ENCODE measurements around the gene HDLBP. TPM values are rescaled to one million over a fixed set of nuclear protein-coding genes. Genes with fewer than 3 reads are reported as not detected.

HDLBP gene
- total RNA-seq, 2 experiments from 2014 or later = 170 to 176 TPM

- Histone ChIP-seq H3K9me3 (ENCODE audit: low read length) (no peaks in the 10 kb centered on the region), H3K79me2 (ENCODE audit: insufficient read depth, low read depth, low read length) (no peaks in the 10 kb centered on the region), H3K4me1 (ENCODE audit: insufficient read depth, low read length, poor library complexity, severe bottlenecking) (no peaks in the 10 kb centered on the region), H3K27ac (ENCODE audit: low read depth, low read length, poor library complexity, severe bottlenecking) (no peak overlapping the region), H4K20me1 (ENCODE audit: insufficient read depth, low read length) (no peaks in the 10 kb centered on the region), H2AFZ (ENCODE audit: low read length) (no peak overlapping the region), H3K36me3 (ENCODE audit: insufficient read depth, low read length) (peaks cover 83% of the 10 kb centered on the region), H3K4me3 (ENCODE audit: low read depth, low read length, poor library complexity, severe bottlenecking) (no peak overlapping the region), H3K4me2 (ENCODE audit: low read length) (no peak overlapping the region), H3K9me2 (ENCODE audit: insufficient read depth, low read length) (no peaks in the 10 kb centered on the region)
- no peak for DNase-seq (ENCODE audit: low spot score)
- CTCF ChIA-PET (ENCODE audit: unreplicated experiment) = no interaction called here
- TF ChIP-seq EZH2phosphoT487 (IDR thresholded peaks at IDR 0.05; ENCODE audit: borderline replicate concordance, low read depth, low read length) = no peak
- TF ChIP-seq CTCF (conservative IDR thresholded peaks at IDR 0.05; ENCODE audit: low read length) = no peak
- POLR2A ChIA-PET = no interaction called here
- no TSS peak for BruUV-seq (replicated peaks)
- intact Hi-C loops (cut with micrococcal nuclease; ENCODE audit: unreplicated experiment) = no loop called here
Observed at GRCh38 chr2:241232736-241233575, 82.5 kb downstream of the HDLBP start.

DNA sequence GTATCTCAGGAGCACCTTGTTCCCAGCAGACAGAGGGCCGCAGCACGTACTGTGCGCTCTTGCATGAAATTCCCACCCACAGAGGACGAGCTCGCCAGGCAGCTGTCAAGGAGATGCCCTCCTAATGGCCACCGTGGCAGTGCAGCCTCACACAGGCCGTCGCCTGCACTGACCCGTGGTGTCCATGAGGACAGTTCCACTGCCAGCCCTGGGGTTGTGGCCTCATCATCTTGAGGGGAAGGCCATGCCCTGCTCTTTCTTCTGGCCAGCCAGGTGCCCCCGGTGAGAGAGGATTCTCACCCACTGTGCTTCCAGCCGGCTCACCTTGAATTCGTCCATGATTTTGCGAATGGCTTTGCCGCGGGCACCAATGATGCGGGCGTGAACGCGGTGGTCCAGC is 85.0 kb downstream of the HDLBP start:
- Histone ChIP-seq H3K4me2 (ENCODE audit: low read length) (no peak overlapping the region), H3K27ac (ENCODE audit: low read depth, low read length, poor library complexity, severe bottlenecking) (no peak overlapping the region), H2AFZ (ENCODE audit: low read length) (no peak overlapping the region), H3K4me1 (ENCODE audit: insufficient read depth, low read length, poor library complexity, severe bottlenecking) (no peaks in the 10 kb centered on the region), H3K36me3 (ENCODE audit: insufficient read depth, low read length) (peaks cover 71% of the 10 kb centered on the region), H3K79me2 (ENCODE audit: insufficient read depth, low read depth, low read length) (no peaks in the 10 kb centered on the region), H3K9me3 (ENCODE audit: low read length) (no peaks in the 10 kb centered on the region), H4K20me1 (ENCODE audit: insufficient read depth, low read length) (no peaks in the 10 kb centered on the region), H3K9me2 (ENCODE audit: insufficient read depth, low read length) (no peaks in the 10 kb centered on the region), H3K4me3 (ENCODE audit: low read depth, low read length, poor library complexity, severe bottlenecking) (no peak overlapping the region)
- ChIA-PET CTCF (ENCODE audit: unreplicated experiment) (no interaction called here), POLR2A (no interaction called here)
- intact Hi-C loops (cut with micrococcal nuclease; ENCODE audit: unreplicated experiment) = no loop called here
- DNase-seq (ENCODE audit: low spot score) = no peak
- no peak for TF ChIP-seq EZH2phosphoT487 (IDR thresholded peaks at IDR 0.05; ENCODE audit: borderline replicate concordance, low read depth, low read length)
- no TSS peak for BruUV-seq (replicated peaks)

DNA sequence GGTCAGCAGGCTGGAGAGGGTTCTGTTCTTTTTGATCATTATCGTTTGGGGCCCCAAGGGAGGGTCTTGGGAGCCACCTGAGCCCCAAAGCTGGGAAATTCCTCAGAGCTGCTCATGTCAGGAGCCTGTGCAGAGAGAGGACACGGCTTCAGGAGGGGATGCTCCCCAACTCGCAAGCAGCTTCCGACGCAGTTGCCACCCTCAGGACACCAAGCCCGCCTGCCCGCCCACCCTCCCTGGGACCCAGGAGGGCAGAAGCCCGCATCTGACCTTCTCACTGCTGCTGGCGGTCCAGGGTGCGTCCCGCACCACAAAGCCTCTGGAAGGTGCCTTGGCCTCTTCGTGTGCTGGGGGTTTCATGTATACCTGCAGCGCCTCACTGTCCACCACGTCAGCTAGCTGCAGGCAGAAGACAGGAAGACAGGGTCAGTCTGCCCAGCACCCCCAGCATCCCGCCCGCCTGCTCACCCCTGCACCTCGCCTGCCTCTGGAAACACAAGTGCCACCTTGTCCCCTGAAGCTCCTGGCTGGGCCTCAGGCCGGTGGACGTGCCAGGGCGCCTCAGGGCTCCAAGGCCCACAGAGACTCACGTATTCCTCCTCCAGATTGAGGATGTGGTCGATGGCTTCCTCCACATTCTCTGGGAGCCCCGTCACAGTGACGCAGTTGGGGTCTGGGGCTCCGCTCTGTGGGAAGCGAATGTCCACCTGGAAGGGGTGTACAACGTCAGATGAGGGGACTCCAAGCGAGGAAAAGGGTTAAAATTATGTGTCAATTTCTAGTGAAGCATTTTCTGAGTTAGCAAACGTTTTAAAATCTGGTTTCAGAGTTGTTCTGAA is 85.7 kb downstream of the HDLBP start:
- DNase-seq (ENCODE audit: low spot score) = no peak
- Histone ChIP-seq H2AFZ (ENCODE audit: low read length) (no peak overlapping the region), H3K4me1 (ENCODE audit: insufficient read depth, low read length, poor library complexity, severe bottlenecking) (no peaks in the 10 kb centered on the region), H3K9me3 (ENCODE audit: low read length) (no peaks in the 10 kb centered on the region), H3K36me3 (ENCODE audit: insufficient read depth, low read length) (peaks cover 68% of the 10 kb centered on the region), H3K27ac (ENCODE audit: low read depth, low read length, poor library complexity, severe bottlenecking) (no peak overlapping the region), H3K4me2 (ENCODE audit: low read length) (no peak overlapping the region), H3K9me2 (ENCODE audit: insufficient read depth, low read length) (no peaks in the 10 kb centered on the region), H3K4me3 (ENCODE audit: low read depth, low read length, poor library complexity, severe bottlenecking) (no peak overlapping the region), H3K79me2 (ENCODE audit: insufficient read depth, low read depth, low read length) (no peaks in the 10 kb centered on the region), H4K20me1 (ENCODE audit: insufficient read depth, low read length) (no peaks in the 10 kb centered on the region)
- TF ChIP-seq CTCF (conservative IDR thresholded peaks at IDR 0.05; ENCODE audit: low read length) (no peak), EZH2phosphoT487 (IDR thresholded peaks at IDR 0.05; ENCODE audit: borderline replicate concordance, low read depth, low read length) (no peak)
- POLR2A ChIA-PET = no interaction called here
- BruUV-seq (replicated peaks) = TSS peak; percentile 96
- CTCF ChIA-PET (ENCODE audit: unreplicated experiment) = no interaction called here
- intact Hi-C loops (cut with micrococcal nuclease; ENCODE audit: unreplicated experiment) = no loop called here
